ENCODE data around the gene YY1.

DNA sequence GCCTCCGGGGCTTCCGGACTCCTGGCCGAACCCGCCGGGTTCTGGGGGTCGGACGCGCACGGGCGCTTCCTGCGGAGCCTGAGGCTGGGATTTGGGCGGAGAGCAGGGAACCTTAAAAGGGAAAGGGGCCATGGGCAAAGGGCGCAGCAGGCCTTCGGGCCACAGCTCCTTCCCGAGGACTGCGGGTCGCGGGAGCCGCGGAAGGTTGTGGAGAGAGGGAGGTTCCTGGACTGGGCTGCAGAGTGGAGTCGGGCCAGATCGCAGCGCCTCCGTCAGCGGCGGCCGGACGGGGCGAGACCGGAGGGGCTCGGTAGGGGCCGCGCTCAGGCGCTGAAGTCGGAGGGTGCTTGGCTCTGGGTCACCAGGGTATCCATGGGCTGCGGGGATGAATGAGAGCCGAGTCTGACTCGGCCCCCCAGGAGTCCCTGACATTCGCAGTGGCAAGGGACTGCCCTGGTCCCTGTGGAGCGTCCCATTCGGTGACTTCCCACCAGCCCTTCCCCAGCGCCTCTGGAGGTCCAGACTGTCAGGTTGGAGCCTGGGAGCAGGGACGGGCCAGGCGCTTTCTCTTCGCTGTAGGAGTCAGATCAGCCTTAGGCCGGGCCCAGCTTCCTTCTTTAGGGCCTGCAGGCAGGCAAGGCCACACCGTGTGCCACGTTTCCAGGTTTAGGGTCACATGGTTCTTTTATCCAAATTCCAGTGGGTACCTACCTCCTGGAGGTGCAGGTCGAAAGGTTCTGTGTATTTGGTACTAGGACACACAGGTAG, 68.2 kb downstream of the YY1 start:
- TF ChIP-seq, protein P1, sequence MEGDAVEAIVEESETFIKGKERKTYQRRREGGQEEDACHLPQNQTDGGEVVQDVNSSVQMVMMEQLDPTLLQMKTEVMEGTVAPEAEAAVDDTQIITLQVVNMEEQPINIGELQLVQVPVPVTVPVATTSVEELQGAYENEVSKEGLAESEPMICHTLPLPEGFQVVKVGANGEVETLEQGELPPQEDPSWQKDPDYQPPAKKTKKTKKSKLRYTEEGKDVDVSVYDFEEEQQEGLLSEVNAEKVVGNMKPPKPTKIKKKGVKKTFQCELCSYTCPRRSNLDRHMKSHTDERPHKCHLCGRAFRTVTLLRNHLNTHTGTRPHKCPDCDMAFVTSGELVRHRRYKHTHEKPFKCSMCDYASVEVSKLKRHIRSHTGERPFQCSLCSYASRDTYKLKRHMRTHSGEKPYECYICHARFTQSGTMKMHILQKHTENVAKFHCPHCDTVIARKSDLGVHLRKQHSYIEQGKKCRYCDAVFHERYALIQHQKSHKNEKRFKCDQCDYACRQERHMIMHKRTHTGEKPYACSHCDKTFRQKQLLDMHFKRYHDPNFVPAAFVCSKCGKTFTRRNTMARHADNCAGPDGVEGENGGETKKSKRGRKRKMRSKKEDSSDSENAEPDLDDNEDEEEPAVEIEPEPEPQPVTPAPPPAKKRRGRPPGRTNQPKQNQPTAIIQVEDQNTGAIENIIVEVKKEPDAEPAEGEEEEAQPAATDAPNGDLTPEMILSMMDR (IDR thresholded peaks at IDR 0.05): no peak
- TF ChIP-seq POLR2AphosphoS5 (IDR thresholded peaks at IDR 0.05; ENCODE audit: insufficient read depth in 1 of 2, low read depth in 1 of 2): peak in 1 of 2 donors; percentile 1
- TF ChIP-seq POLR2A (IDR thresholded peaks at IDR 0.05): no peak

All from vagina (tissue), 2 donors.